Measurements from ENCODE around the gene BTG1.
A peak's percentile ranks its signal among the peaks of the same experiment; 100 is the strongest.

The BTG1 gene, protein sequence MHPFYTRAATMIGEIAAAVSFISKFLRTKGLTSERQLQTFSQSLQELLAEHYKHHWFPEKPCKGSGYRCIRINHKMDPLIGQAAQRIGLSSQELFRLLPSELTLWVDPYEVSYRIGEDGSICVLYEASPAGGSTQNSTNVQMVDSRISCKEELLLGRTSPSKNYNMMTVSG

DNA sequence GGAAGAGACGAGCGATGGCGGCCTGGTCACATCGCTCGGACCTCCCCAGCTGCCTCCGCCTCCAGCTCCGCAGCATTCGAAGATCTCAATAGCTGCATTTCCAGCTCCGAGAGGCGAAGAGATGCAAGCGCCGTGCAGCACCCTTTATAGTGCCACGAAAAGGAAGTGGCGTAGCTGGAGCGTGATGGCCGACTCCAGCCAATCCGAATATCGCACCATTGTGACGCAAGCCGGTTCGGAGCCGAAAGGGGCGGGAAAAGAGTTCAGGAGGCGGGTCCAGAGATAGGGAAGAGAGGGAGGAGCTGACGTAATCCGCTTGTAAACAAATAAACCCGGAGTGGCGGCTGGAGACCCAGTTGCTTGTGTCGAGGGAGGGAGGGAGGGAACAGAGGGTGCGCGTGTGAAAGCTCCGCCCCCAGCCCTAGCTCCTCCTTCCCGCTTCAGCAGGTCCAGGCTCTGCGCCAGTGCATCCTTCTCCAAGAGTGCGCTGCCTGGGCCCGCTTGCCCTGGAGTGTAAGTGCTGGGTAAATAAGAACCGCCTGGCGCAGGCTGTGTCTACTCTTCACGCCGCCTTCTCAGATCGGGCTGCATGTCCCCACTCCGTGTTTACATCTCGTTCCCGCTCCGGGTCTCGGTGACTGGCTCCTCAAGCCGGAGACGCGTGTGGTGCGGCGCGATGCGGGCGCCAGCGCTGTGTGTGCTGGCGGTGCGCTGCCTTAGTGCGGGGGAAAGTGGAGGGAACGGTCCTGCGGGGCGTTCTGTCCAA lies at the start of gene BTG1:
Gene BTG1 (minus strand): TSS at position 116 of the 766 bp plus-strand sequence. CDS start 311 bp downstream, outside the sequence.
- DNase-seq, result peak; percentile 71 to 100 (median 100)

DNA sequence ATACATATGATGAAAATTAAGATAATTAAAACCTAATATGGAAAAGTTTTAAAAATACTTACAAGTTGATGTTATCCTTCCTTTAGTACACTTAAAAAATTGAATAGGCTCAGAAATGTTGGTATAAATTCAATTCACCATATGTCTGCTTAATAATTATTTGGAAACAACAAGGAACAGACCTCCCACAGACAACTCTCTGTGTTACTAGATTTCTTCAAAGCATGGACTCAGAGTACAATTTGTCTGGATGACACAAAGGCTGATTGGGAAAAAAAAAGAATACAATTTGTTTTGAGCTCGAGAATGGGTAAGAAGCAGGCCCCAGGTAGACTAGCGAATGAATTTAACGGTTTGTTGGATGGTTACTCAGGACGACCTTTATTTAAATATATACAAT lies 48.9 kb upstream of the BTG1 start:
- peak in 1 of 14 donors; percentile 59 for DNase-seq

DNA sequence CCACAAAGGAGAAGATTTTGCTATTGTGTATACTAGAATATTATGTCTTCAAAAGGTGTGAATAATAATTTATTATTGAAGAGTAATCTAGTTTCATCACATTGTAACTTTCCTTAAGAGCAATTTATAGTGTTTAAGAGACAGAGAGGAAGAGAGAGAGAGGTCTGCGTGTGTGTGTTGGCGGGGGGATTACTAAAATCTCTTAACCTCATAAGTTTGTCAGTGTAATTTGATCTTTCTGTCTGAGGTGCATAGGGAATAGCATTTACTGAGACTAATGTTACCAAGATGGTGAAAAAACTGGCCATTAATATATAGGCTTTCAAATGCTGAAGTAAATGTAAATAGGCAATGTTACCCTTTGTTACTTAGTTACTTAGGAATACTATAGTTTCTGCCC lies 48.2 kb upstream of the BTG1 start:
- no peak for DNase-seq

DNA sequence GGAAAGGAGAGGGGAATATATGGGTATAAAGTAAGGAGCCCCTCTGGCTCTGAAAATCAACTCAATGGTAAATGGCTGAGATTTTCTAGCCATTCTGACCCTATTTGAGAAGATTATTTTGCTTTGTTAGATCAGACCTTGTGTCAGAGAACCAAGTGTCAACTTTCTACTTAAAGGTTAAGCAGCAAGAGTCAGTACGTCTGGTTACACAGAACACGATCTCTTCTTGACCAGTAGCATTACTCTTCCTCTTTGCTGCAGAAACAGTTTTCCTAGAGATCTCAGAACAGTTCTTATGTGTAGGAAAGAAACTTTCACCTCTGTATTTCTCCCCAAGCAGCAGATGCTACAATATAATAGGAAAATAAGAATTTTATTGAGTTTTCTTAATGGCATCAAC lies 47.4 kb upstream of the BTG1 start:
- DNase-seq, result no peak

DNA sequence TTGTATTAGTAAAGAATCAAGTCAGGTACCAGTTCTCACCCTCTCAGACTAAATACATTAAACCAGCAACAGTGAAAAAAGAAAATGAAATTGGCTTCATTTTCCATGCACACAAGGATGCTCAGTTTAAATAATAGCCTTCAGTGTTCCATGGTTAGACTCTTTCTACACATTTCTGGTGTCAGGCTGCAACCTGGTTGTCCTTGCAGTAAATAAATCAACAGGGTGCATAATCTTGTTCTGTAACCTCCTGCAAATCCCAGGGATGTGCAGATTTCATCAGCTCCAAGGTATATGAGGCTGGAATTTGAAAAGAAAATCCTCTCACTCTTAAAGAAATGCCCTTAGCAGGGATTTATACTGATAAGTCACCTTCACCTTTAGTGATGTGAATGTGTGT lies 46.7 kb upstream of the BTG1 start:
- DNase-seq, result peak in 1 of 14 donors; percentile 45

DNA sequence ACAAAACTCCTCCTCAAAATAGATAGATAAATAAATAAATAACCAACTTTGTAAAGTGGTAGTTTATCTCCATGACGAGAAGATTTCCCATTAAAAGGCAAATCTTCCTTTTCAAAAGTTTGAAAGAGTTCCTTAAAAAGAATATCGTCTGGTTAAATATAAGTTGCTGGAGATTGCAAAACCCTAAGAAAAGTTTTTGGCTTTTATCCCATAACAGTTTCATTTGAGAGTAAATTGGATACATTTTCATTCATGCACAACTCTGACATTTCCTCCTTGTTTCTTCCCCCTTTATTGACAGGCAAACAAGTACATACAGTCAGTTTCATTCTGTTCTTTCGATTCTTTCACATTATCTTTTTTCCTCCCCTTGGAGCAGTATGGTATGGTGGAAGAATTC lies 45.4 kb upstream of the BTG1 start:
- DNase-seq, result no peak

DNA sequence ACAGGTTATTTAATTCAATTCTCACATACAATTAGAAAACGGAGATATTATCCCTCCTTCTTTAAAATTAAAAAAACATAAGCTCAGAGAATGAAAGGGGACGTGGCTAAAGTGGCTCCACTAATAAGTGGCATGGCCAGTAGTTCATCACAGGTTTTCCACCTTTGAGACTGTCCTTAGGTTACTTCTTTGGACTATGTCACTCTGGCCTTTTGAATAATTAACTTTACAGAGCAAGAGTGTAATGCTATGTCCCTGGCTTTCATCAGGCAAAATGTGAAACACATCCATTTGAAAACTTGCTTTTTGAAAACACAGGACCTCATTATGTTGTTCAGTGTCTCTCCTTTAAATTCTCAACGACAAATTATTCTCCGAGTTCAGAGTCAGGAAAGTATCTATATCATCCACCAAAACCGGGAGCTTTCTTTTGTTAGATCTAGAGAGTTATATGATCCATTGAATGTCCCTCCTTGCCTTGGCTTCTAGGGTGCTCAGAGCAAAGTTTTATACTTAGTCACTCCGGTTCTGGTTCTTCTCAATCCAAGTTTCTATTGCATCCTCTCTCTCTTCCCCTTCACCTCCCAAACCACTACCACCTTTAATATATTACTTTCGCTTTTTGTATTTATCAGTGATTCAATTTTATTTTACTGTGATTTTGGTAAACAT lies 43.0 kb upstream of the BTG1 start:
- no peak for DNase-seq

DNA sequence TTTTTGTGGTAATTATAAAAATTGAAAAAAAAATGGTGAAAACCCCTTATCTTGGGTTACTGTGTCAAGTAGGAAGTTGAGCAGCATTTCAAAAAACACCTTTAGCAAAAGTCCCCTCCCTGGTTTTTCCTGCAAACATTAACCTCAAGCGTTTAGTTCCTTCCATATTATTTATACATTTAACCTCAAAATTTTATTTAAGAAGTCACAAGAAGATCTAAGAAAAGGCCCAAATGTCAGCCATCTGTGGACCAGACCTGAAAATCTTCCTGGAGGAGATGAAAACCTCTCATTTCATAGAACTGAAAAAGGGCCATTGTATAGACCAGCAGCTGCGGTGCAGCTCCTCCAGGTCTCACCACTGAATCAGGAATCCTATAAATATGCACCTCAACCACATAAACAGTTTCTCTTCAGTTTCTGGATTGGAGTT lies 40.4 kb upstream of the BTG1 start:
- DNase-seq, result no peak

DNA sequence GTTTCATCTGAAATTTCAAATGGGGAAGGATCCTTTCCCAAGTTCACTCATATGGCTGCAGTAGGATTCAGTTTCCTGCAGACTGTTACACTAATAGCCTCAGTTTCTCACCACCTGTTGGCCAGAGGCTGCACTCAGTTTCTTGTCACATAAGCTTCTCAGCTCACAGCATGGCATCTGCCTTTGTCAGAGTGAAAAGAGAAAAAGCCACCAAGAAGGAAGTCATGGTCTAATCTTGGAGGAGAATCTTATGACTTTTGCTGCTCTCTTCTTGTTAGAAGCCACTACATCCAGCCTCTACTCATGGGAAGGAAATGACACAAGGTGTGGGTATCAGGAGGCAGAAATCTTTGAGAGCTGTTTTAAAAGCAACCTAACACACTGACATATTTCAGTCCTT lies 39.4 kb upstream of the BTG1 start:
- DNase-seq, result no peak

DNA sequence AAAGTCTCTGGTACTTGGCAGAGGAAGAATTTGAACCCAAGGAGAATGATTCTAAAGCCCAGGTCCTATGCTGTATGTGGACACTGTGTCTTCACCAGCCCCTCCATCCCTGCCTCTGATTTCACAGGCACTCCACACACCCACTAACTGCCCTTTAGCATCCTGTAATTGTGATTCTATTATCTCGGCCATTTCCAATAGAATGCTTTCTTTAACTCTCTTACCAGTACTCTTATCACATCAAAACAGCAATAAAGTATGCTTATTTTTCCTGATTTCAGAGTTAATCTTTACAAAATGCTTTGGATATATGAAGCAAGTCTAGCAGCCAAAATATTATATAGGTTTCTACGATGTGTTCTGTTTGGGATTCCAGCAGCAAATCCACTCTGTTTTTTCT lies 37.9 kb upstream of the BTG1 start:
- DNase-seq, result no peak

DNA sequence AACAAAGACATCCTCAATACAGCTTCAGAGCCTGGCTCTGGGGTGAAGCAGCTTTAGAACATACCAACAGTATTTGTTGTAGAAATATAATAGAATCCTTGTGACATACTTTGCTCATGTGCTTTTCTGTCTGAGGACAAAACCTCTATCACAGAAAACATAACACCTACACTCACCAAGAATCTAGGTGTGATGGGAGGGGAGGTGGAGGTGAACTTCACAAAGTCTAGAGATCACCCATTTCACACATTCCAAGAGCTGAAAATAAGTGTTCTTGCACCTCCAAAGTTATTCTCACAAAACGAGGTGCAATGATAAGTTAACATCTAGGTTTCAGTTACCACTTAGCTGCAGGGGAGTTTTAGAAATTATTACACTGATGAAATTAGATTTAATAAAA lies 32.7 kb upstream of the BTG1 start:
- no peak for DNase-seq

DNA sequence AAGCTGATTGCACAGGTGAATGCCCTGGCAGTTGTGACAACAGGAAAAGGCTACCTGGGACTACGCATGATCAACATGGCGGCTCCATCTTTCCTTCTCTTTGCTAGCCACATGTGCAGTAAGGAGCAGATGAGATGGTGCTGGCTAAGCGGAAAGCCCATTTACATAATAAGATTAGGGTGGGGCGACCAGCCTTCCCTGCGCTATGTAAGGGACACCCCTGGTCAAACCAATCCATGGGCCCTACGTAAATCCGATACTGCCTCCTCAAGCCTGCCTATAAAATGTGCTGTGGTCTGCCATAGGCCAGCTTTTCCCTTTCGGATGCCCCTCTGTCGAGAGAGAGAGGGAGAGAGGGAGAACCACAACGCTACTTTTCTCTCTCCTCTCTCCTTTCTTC lies 31.0 kb upstream of the BTG1 start:
- no peak for DNase-seq

DNA sequence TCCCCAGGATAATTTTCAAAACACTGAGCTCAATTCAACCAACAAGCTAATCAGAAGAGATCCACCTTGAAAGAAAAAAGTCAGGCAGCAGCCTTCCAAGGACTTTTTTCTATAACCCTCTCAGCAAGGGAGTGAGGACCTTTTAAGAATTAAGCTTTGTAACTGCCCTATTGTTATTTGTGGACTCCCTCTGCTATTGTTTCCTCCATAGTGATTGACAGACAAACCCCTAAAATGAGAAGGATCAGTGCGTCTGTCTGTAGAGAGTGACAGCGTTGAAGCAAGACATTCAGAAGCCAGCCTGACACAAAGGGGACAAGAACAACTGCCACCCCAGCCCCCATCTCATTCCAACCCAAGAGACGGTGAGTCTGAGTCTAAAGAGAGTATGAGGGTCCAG lies 30.3 kb upstream of the BTG1 start:
- no peak for DNase-seq

DNA sequence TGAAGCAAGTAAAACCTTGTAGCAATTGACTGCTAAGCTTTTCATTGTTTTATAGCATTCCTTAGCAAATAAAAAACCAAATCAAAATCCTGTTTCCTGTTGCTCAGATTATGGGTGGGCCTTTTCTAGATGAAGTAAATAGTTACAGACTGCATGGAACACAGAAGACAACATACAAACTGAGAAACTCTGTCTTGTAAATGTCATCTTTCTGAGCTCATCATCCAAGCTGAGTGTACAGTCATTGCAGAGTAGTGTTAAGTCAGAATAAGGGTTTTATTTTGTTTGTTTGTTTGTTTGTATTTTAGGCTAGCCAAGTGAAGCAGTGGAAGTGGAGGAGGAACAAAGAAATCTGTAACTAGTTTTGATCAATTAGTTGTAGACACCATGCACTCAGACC lies 24.4 kb upstream of the BTG1 start:
- DNase-seq, result no peak

DNA sequence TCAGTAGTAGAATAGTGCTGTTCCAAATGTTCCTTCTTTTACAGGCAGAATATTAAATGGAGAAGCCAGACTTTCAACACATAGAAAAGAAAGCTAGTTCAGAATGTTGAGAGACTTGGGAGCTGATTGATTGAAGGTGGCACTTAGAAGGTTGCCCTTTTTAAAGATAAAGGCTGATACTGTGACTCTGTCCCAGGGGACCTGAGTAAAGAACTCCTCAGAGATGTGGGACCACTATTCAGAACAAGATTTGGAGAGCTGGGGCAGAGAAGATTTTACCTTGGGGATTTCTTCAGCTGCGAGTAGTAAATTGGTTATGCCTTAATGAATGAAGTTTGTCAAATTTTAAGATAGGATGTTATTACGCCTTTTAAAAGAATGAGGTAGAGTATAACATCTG lies 21.4 kb upstream of the BTG1 start:
- DNase-seq, result no peak

DNA sequence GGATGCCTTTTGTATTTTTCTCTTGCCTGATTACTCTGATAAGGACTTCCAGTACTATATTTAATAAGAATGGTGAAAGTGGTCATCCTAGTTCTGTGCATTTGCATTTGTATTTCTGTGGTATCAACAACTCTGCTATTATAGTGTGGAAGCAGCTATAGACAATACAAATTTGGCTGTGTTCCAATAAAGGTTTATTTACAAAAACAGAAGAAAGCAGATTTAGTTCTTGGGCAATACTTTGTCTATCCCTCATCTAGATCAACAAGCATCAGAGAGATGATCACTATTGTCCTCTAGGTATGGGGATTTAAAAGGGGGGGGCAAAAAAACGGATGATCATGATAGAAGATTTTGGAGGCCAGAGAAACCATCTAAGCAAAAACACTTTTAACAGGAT lies 19.1 kb upstream of the BTG1 start:
- no peak for DNase-seq

DNA sequence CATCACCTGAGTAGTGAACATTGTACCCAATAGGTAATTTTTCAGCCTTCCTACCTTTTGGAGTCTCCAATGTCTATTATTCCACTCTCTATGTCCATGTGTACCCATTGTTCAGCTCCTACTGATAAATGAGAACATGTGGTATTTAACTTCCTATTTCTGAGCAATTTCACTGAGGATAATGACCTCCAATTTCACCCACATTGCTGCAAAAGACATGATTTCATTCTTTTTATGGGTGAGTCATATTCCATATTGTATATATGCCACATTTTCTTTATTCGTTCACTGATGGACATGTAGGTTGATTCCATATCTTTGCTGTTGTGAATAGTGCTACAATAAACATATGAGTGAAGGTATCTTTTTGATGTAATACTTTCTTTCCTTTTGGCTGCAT lies 16.4 kb upstream of the BTG1 start:
- DNase-seq, result no peak

DNA sequence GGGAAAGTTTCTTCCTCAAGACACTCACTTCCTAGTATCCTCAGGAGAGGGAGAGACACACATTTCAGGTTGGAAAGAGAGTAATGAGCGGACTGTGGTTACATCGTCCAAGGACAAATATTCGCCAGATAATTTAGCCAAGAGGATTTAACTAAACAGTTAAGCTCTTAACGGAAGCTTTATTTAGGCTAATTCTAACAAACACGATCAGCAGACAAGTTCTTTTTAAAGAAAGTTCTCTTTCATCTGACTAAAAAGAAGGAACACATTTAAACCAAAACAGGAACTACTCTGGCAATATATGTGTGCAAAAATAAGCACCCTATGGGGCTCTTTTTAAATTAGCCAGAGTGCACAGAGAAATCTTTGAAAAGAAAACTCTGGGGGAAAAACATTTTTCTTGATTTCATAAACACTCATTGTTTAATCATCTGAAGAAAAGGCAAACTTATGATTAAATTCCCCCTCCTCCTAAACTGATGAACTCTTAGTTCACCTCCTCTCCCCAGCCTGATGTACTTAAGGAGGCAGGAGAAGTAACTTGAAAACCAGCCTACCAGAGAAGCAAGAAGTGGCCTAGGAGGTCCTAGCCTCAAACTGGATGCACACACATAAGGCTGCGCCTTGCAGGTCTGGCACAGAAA lies 13.3 kb upstream of the BTG1 start:
- DNase-seq, result no peak

DNA sequence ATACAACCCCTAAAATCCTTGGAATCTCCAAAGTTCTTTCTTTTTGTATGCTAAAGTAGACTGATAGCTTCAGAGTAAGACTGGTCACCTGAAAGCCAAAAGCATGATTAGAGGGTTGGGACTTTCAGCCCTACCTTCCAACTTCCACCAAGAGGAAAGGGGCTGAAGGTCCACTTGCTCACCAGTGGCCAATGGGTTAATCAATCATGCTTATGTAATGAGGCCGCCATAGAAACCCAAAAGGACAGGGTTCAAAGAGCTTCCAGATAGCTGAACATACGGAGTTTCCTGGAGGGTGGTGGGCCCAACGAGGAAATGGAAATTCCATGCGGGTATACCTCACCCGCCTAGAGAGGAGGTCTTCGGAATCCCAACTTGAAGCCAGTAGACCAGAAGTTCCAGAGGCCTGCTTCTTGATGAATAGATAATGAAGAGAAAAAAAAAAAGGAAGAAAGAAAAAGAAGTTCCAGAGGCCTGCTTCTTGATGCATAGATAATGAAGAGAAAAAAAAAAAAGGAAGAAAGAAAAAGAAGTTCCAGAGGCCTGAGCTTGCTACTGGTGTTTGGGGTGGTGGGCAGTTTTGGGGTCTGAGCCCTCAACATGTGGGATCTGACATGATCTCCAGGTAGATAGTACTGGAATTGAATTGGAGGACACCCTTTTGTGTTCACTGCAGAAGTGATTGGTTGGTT lies 11.2 kb upstream of the BTG1 start:
- no peak for DNase-seq

DNA sequence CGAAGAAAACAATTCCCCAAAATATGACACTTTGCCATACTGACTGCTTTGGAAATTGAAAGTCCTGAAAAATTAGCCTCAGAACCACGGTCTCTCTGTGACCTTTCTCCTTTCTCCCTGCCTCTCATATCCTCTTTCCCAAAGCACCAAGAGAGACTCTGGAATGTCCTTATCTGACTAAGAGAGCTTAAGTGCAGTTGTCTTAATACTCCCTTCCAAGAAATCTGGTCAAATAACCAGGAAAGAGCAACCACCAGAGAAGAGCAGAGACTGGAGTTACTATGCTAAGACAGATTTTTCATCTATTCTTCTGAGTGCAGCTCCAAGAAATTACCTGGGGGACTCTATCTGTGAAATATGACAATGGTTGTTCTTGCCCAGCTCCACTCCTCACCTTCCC lies 10.5 kb upstream of the BTG1 start:
- DNase-seq, result no peak

DNA sequence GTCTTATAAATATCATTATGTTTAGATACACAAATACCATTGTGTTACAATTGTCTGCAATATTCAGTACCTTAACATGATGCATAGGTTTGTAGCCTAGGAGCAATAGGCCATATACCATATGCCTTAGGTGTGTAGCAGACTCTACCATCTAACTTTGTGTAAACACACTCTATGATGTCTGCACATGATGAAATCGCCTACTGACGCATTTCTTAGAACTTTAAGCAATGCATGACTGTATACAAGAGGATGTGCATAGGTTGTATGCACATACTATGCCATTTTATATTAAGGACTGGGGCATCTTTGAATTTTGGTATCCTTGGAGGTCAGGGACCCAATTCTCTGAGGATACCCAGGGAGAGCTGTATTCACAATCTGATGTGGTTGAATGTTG lies 10.1 kb upstream of the BTG1 start:
- no peak for DNase-seq

DNA sequence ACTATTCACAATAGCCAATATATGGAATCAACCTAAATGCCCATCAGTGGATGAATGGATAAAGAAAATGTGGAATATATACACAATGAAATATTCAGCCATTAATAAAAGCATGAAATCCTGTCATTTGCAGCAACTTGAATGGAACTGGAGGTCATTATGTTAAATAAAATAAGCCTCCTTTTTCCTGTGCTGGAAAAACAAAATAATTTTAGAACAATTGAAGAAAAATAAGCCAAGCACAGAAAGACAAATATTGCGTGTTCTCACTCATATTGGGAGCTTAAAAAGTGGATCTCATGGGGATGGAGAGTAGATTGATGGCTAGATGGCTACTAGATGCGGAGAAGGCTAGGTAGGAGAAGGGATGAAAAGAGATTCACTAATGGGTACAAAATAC lies 6.3 kb upstream of the BTG1 start:
- DNase-seq, result no peak

DNA sequence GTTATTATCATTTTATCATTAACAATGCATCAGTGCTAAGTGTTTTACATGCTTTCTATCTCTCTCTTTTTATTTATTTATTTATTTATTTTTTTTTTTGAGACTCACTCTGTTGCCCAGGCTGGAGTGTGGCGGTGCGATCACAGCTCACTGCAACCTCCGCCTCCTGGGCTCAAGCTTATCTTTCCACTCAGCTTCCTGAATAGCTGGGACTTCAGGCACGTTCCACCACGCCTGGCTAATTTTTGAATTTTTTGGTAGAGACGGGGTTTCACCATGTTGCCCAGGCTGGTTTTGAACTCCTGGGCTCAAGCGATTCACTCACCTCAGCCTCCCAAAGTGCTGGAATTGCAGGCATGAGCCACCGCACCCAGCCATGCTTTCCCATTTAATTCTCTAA lies 3.9 kb upstream of the BTG1 start:
- no peak for DNase-seq
